Measurements from ENCODE around the gene PIK3C3.

GRCh38 chr18:42131930-42132244, 176.9 kb downstream of the PIK3C3 start:
- TF ChIP-seq CTCF (IDR thresholded peaks at IDR 0.05; ENCODE audit: poor library complexity) (no peak), EZH2 (IDR thresholded peaks at IDR 0.05; ENCODE audit: borderline replicate concordance) (no peak), EZH2phosphoT487 (IDR thresholded peaks at IDR 0.05; ENCODE audit: low read depth, severe bottlenecking, unreplicated experiment) (no peak)
